ACHN (cell line): ENCODE results near the gene SPAG5.
"Not testable (repeated sequence)": the region's sequence is repeated elsewhere in the genome, so short reads cannot be mapped to it uniquely, and the experiment has no call there.

ENCODE experiments used
- DNase-seq: peaks from one replicate; pipeline ENCODE4 v3.0.0-alpha.2; 2015
- in situ Hi-C: cut with HindIII; loops from 2 replicates; pipeline ENCODE4 v1.10.0; 2017; ENCODE audit warnings: low sequenced_read_pairs, low pct_ligation_motif_present, low pct_unique_long_range_greater_than_20kb

SPAG5 gene

DNA sequence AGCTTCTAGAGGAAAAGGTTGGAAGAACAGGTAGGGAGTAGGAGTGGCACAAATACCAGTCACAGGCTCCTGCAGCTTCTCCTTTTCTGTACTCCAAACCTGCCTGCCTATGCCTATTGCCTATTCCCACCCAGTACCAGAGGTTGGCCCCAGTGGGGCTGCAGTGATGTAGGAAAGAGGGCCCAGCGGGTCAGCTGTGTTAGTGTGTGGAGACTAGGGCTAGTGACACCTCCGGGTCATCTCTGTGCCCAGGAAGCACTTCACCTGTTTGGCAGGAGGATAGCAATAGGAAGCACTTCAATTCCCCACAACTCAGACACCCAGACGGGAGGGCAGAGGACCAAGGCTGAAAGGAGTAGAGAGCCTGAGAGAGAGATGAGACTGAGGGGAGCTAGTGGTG, 22.8 kb downstream of the SPAG5 start:
- in situ Hi-C loops, DNase-seq: not testable (repeated sequence)

DNA sequence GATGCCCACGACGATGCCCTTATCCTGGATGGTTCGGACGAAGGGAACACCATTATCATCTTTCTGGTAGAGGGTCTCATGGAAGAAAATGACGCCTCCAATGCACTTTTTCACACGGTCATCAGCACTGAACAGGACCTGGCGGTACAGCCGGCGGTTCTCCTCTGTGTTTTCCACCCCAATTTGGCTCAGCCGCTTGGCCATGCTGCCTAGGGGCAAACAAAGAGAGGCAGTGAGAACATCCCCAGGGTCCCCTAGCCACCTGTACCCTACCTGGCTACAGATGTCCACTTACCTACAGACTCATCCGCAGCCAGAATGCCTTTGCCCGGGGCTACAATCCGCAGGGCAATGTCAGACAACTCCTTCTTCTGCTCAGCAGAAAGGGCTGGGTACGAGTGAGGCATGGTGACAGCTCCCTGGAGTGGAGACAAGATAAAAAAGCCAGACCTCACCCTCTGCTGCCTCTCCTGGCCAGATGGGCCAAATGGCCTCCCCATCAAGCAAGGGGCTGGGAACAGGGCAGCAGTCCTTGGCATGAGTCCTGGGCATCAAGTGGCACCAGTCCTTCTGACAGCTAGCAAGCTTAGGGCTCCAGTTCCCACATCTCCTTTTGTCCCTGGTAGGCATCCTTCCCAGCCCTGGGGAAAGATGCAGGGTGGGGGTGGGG, 23.6 kb downstream of the SPAG5 start:
- in situ Hi-C loops = no loop called here
- no peak for DNase-seq

DNA sequence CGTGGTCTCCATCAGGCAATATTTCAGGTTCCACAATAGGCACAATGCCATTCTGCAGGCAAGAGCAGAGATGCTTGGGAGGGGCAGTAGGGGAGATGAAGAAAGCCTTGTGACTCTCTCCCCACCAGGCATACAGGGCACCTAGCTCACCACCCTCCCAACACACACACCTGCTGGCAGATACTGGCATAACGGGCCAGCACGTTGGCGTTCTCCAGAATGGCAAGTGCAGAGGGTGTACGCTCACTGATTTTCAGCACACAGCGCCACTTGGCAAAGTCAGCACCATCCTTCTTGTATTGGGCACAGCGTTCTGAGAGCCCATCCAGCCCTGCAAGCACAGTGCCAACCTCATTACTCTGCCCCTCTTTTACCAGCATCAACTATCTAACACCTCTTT, 24.3 kb downstream of the SPAG5 start:
- DNase-seq = no peak
- in situ Hi-C loops = no loop called here

DNA sequence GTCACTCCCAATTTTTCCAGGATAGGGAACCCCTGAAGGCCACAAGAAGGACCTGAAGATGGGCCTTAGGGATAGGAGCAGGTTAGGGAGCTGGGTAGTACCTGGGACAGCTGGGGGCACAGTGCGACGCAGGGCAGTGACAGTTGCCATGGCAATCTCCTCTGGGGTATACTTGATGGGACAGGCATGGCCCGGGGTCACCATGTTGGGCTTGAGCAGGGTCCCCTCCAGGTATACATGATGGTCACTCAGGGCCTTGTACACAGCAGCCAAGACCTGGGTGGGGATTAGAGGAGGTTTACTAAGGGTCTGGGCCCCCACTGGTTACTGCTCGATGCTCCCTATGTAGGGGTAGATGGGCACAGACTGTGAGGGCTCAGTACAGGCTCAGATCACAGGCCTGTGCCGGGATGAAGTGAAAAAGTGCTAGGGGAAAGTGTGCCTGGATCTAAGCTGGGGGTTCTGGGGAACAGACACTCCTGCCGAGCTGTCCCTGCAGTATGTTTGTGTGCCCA, 24.8 kb downstream of the SPAG5 start:
- DNase-seq = no peak
- in situ Hi-C loops = no loop called here

DNA sequence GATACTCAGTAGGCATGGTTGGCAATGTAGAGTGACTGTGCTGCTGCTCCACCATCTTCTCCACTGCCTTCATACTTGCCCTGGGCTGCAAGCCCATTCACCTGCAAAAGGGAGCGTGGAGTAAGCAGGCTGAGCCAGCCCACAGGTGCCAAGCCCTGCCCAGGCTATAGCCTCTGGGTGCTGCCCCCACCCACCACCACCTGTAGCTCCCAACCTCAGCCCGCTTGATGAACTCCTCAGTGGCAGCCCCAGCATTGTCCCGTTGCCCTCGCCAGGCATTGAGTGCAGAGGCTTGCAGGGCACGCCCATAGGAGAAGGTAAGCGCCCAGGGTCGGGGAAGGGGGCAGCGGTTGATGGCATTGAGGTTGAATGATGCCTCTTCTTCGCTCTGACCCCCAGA, 25.3 kb downstream of the SPAG5 start:
- no peak for DNase-seq
- in situ Hi-C loops = no loop called here

DNA sequence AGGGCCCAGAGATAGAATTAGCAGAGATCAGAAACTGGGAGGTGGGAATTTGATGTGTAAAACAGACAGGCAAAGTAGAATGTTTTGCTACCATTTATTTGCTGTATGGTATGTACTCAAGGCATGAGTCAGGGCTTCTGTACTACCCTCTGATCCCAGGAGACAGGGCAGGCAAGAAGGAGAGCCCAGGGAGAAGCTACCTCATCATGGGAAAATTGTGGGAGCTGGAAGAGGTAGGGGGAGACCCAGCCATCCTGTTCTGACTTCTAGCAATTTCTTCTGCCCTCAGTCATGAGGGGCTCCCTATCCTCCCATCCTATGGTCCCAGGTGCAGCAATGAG, 25.8 kb downstream of the SPAG5 start:
- in situ Hi-C loops = no loop called here
- no peak for DNase-seq

DNA sequence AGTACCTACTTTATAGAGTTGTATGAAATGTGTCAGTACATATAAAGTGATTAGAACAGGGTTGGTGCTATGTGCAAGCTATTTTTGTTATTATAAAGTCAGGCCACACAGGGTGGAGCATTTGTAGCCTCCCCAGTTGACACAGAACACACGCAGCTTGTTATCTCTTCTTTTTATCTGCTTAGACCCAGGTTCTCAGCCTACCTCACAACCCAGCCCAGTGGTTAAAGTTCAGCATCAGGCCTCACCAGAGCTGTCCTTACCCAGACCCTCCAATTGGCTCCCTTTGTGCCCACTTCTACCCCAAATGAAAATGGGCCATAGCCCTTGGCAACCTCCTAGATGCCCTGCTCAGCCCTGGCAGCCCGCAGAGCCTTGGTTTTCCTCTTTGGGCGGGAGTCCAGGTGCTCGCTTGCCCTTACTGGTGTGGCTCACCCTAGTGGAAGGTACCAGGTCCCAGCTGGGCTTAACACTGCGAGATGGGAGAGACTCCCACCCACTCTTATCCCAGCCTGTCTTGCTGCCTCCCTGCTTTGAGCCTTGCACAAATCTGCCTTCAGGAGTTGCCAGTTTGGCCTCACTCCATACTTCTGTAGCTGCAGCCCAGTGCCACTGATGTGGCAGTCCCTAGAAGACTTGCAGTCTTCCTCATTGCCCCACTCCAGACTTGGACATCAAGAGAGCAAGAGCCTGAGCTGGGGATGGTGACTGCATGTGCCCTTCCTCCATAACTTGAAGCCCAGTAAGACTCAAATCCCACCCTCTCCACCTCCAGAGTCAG, 26.4 kb downstream of the SPAG5 start:
- DNase-seq = no peak
- in situ Hi-C loops = no loop called here

DNA sequence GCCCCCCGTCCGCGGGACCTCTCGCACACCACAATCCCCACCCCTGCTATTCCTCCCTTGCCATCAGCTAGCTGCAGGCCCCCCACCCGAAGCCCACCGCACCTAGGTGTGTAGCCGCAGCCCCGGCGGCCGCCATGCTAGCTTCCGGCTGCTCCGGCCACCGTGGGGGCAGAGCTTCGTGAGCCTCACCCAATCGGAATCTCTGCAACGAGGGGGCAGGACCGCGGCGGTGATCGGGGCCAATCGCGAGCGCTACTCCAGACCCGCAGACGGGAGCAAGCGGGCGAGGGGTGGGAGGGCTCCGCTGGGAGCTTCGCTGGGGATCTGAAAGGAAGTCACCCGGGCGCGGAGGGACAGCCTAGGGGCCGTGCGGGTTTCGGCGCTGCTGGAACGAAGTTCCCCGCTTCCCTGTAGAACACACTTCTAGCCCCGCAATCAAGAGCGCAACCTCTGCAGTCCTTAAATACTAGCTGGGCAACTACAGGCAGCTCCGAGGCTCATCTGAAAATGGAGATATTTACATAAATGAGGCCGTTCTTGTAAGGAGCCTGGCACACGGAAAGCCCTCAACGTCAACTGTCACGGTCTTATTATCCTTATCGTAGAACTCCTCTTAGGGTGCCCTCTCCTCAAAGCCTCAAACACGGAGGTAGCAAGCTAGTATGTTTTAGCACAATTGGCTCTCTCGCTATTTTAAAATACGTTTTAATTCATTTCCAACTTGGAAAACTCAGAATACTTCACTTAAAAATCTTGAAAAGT, 27.3 kb downstream of the SPAG5 start, which contains the start of gene PIGS:
TSS of gene PIGS (minus strand) at position 164 of the 762 bp plus-strand sequence. CDS start at position 136, 28 bp downstream.
- in situ Hi-C loops = no loop called here
- DNase-seq = peak; percentile 95

DNA sequence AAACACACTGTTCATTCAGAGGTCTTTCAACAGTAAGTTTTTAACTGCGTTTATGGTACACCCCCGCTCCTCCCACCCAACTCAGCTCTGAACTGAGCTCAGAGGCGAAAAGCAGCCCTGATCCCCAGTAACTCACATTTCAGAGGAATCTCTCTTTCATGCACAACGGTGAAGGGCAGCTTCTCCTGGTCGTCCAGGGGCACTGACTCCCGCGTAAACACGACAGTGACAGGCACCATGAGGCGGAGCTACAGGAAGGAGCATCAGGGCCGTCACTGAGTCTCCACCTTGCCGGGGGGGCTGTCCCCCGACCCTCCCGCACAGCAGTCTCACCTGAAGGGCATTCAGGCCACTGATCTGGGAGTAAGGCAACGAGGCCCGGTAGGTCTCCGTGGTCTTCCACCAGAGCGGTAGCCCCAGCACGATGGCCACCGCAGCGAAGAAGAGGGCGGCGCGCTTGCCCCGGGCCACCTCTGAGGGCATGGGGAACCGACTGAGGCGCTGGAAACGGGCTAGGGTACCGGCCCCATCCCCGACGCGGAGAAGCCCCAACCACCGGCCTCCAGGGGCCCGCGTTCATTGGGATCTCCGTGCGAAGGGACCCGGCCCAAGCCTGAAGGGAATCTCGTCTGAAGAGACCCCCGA, 28.0 kb downstream of the SPAG5 start:
- peak; percentile 12 for DNase-seq
- in situ Hi-C loops = no loop called here

DNA sequence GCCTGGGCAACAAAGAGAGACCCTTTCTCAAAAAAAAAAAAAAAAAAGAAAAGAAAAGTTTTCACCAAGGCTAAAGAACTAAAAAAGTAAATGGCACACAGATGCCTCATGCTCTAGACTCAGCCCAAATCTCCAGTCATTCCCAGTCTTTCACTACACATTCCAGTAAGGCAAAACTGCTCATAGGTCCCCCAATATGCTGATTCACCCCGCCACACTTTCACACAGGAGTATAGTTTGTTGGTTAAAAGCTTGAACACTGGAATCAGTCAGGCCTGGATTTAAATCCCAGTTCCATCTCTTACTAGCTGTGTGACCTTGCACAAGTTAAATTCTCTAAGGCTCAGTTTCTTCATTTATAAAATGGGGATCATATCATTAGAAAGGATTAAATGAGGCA, 29.4 kb downstream of the SPAG5 start:
- in situ Hi-C loops = no loop called here
- no peak for DNase-seq

DNA sequence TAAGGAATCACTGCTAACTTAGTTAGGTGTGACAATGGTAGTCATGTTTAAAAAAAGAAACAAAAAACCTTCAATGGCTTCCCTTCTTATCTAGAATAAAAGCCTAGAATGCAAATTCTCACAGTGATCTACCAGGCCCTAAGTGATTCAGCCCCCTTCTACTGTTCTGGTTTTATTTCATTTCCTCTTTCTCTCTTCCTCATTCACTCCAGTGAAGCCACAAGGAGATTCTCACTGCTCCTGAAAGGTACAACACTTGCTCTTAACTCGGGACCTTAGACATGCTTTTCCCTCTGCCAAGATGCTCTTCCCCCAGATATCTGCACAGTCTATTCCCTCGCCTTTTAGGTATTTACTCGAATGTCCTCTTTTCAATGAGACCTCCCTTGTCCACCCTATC, 31.2 kb downstream of the SPAG5 start:
- no peak for DNase-seq
- in situ Hi-C loops = no loop called here

DNA sequence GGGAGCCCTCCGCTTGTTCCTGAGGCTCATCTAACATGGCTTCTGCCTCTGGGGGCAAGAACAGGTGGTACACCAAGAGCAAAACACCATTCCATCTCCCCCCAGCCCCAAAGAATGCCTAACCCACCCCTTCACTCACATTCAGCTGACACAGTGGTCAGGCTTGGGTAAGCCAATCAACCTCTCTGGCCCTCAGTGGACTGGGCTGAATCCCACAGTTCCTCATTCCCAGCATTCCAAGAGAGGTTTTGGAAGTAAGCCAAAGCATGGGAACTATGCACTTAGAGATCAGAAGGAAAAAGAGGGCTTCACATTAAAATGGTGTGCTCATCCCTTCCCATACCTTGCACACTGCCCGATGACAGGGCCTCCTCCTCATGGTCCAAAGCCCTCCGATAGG, 35.4 kb downstream of the SPAG5 start:
- in situ Hi-C loops = no loop called here
- DNase-seq = peak; percentile 98

DNA sequence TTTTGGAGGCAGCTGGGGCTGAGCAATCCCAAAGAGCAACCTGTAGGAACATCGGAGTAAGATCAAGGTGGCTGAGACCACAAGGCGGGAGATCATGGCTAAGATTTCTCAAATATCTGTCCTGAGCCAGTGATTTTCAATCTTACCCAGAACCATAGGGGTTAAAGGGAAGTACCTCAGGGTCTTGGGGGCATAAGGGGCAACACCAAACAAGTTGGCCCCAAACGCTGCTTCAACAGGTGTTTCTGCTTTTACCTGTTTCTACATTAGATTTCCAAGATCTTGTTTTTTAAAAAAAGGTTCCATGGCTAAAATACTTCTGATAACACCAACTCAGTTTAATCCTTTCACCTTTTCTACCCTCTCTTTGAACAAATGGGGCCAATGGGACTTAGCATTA, 43.8 kb downstream of the SPAG5 start:
- in situ Hi-C loops = no loop called here
- DNase-seq = no peak

DNA sequence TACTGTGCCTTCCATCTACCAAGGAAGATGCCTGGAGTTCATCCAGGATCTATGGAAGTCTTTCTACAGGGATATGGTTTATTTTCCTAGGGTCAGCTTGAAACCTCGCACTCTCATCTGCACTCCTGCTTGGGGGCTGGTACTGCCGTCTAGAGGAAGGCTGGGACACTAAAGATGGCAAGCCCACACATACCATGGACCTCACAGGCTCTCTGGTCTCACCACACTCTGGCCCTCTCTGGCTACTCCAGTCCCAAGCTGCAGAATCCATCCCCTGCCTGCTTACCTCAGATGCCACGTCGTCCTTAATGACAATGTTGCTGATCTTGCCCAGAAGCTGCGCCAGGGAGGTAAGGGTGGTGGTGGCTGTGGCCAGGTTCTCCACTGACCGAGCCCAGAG, 44.3 kb downstream of the SPAG5 start:
- no peak for DNase-seq

DNA sequence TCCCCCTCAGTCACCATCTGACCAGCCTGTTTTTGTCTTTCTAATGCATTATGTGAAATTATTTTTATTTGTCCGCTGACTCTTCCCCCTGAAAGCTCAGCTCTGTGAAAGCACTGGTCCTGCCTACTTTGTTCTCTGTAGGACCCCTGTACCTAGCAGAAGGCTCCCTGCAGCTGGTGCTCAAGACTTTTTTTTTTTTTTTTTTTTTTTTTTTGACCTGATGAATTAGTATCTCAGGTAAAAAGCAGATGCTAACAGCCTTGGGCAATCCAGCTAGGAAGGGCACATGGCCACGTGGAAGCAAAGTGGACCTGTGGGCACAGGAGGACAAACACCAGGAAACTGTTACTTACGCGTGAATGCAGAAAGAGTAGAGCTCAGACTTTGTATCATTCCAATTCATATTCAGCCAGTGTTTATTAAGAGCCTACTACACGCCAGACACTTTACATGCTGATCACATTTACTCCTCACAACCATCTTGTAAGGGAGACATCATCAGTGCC, 45.8 kb downstream of the SPAG5 start:
- DNase-seq = no peak
- in situ Hi-C loops = no loop called here

More for the DNA sequence above, 44.3 kb downstream of the SPAG5 start:
- in situ Hi-C loops = no loop called here

DNA sequence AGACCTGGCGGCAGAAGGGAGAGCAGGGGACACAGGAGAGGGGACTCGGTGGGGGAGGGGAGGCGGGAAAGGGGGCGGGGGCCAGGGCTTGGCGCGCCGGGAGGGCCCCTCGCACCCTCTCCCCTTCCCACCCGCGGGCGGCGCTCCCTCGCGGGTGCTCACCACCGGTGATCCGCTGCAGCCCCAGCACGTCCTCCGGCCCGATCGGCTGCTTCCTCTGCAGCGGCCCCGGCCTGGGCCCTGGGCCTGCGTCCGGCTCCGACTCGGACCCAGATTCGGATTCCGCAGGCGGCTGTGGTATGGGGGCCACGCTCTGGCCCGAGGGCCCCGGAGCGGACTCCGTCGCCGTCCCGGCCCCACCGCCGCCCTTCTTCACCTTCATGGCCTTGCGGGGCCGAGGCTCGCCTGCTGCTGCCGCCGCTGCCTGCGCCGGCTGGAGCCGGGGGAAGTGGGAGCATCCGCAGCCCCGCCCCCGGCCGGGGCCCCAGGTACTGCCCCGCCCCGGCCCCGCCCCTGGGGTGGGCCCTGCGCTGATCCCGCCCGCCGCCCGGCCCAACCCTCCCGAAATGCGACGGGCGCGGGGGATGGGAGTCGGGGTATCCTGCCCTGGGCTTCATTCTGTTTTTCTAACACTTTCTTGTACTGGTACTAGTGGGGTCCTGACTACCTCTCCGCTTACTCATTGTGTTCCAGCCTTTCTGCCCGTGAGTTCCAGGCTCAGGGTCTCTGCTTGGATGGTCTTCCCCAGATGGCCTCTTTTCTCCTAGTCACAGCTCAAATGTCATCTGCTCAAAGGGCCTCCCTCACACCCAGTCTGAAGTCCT, 46.4 kb downstream of the SPAG5 start, which contains the start of gene UNC119:
TSS of gene UNC119 (minus strand) at position 449 of the 824 bp plus-strand sequence. CDS start at position 382, 67 bp downstream.
- in situ Hi-C loops = no loop called here
- peak; percentile 82 for DNase-seq

DNA sequence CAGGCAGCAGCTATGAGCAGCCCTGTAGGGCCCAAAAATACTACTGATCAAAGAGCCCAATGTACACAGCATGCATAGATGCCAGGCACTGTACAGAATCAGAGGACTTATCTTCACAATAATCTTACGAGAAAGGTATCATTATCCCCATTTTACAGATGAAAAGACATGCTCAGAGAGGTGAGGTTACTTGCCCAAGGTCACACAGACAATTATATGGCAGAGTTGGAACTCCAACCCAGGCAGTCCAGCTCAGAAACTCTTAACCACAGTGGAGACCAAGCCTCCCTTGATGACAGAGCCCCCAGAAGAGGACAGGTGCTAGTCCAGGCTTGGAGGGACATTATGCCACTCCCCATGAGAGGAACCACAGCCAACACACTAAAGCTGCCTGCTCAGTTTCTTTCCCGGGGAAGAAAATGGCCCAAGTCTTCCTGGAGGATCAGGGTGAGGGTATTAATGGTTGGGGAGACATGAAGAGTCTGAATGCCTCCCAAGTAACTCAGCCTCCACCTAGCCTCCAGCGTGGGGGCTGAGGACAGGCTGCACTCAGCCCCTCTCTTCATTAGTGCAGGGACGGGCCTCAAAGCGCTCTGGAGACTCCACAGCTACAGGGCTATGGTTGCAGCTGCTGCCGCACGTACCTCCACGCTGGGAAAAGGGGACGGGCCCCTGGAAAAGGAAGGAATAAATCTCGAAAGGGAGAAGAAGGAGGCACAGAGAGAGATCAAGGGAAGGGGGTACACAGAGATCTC, 47.2 kb downstream of the SPAG5 start:
- DNase-seq = peak; percentile 27
- in situ Hi-C loops = no loop called here
